ENCODE data around the gene NCOA3. TPM values are rescaled to one million over a fixed set of nuclear protein-coding genes. Genes with fewer than 3 reads are reported as not detected.

The NCOA3 gene
- total RNA-seq, 1 experiment from 2014 or later, result 23.3 TPM

DNA sequence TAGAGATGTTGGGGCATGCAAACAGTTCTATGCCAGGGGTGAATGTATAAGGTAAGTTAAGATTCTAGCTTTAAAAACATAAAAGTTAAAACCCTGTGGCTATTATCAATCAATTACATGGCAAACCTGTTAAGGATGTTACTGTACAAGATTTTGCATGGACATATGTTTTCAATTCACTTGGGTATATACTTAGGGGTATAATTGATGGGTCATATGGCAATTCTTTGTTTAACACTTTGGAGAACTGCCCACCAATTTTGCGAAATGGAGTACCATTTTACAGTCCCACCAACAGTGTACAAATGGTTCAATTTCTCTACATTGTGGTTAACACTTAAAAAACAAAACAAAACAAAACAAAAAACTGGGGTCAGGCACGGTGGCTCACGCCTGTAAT is 9.4 kb upstream of the NCOA3 start:
- H3K9me3 Mint-ChIP-seq, result no peaks in the 10 kb centered on the region
- Histone ChIP-seq H3K9me3 (ENCODE audit: control insufficient read depth, low read depth, low read length) (no peaks in the 10 kb centered on the region), H4K8ac (replicated peaks; ENCODE audit: insufficient read length, low read depth, low read length) (no peak overlapping the region), H3T11ph (ENCODE audit: low read length) (no peak overlapping the region), H2BK20ac (ENCODE audit: low read depth, low read length, poor library complexity, severe bottlenecking) (no peak overlapping the region), H2AK5ac (ENCODE audit: insufficient read length, low read length) (no peak overlapping the region), H2BK15ac (ENCODE audit: low read depth, low read length) (no peak overlapping the region), H3K4ac (ENCODE audit: low read depth, low read length) (no peak overlapping the region), H3K9ac (ENCODE audit: extremely low read depth, insufficient read length, low read length) (no peak overlapping the region), H3K4me2 (ENCODE audit: insufficient read depth, insufficient read length, low read length) (no peak overlapping the region), H2AFZ (ENCODE audit: low read length) (no peak overlapping the region), H4K20me1 (ENCODE audit: control insufficient read depth, insufficient read depth, insufficient read length) (no peaks in the 10 kb centered on the region), H3K79me1 (ENCODE audit: insufficient read depth, low read depth, low read length, poor library complexity, severe bottlenecking) (no peaks in the 10 kb centered on the region), H3K18ac (ENCODE audit: insufficient read length, low read depth, low read length) (no peak overlapping the region), H3K23me2 (ENCODE audit: insufficient read length, low read depth, low read length, poor library complexity, severe bottlenecking) (no peaks in the 10 kb centered on the region), H3K79me2 (ENCODE audit: insufficient read depth, low read length) (no peaks in the 10 kb centered on the region), H3K14ac (ENCODE audit: insufficient read depth, low read length) (no peak overlapping the region), H3K56ac (ENCODE audit: insufficient read length, low read depth, low read length) (no peak overlapping the region), H4K91ac (ENCODE audit: insufficient read length, low read depth, low read length) (no peak overlapping the region), H4K5ac (ENCODE audit: insufficient read length, low read depth, low read length) (no peak overlapping the region), H2BK120ac (ENCODE audit: low read depth, low read length, poor library complexity, severe bottlenecking) (no peak overlapping the region), H3K23ac (ENCODE audit: insufficient read length, low read depth, low read length) (no peak overlapping the region), H3K27ac (ENCODE audit: insufficient read length, low read depth, low read length) (no peak overlapping the region), H2BK12ac (ENCODE audit: insufficient read length, low read depth, low read length) (no peak overlapping the region), H2BK5ac (ENCODE audit: insufficient read length, low read length) (no peak overlapping the region), H3K27me3 (ENCODE audit: insufficient read depth, low read length) (no peaks in the 10 kb centered on the region), H3K4me1 (ENCODE audit: insufficient read depth, low read length) (peaks cover 3% of the 10 kb centered on the region; the same call in 1 of the 2 replicates)
- H3K4me3 Mint-ChIP-seq, result no peak overlapping the region
- DNase-seq, result no peak
- H3K36me3 Mint-ChIP-seq (ENCODE audit: insufficient read depth in 1 of 3, low read depth in 3 of 3), result no peaks in the 10 kb centered on the region
- no peak overlapping the region for H3K27ac Mint-ChIP-seq
- H3K27me3 Mint-ChIP-seq (ENCODE audit: low read depth), result no peaks in the 10 kb centered on the region; the same call in 1 of the 2 replicates
- peaks cover 10 to 13% of the 10 kb centered on the region in 2 experiments for H3K4me1 Mint-ChIP-seq
- TF ChIP-seq CTCF (conservative IDR thresholded peaks at IDR 0.05), result no peak
- WGBS (ENCODE audit: extremely low coverage, insufficient read length, low lambda C conversion rate), result no CpG with 5 or more reads among the region's 3 CpGs

Data from H9 (cell line).